Hepatocyte (in vitro differentiated cells): ENCODE results near the gene RIN3.

ENCODE experiments used
- CTCF ChIP-seq: fragments of 200-600 bp; sonication (generic); IDR thresholded peaks from 2 replicates; pipeline ENCODE4 v1.5.1; 2016; ENCODE audit warnings: antibody characterized with exemption, mild to moderate bottlenecking; ENCODE audit not compliant: poor library complexity
- EZH2 ChIP-seq: fragments of 200-600 bp; sonication (generic); IDR thresholded peaks from 2 replicates; pipeline ENCODE4 v1.6.1; 2016; ENCODE audit warnings: antibody characterized with exemption, mild to moderate bottlenecking, borderline replicate concordance

DNA sequence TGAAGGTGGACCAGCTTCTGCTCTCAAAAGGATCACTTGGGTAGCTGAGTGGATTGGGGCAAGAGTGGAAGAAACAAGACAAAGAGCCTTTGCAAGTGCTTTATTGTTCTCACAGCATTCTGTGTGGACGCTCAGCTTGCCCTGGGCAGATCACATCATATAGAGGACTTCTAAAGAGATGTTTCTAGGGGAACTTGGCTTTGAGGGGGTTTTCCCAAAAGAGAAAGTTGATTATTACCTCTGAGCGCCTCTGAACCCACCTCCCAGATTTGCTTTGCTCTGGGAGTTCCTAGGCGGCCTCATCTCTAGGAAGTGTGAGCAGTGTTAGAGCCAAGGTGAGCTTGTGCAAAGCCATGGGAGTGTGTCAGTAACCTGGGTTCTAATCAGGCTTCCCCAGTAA is 81.7 kb downstream of the RIN3 start:
- TF ChIP-seq CTCF = no peak
- TF ChIP-seq EZH2 = no peak
